HepG2 (cell line): Measurements from ENCODE around the gene MAP3K20. TPM values are rescaled to one million over a fixed set of nuclear protein-coding genes. Genes with fewer than 3 reads are reported as not detected.

Experiments
- ATAC-seq: fragments of 200-7000 bp; cut with Tn5 transposase; 3 replicates; pipeline ENCODE4 v1.9.1; 2020; ENCODE audit warnings: mild to moderate bottlenecking, moderate library complexity
- BruUV-seq: library from RNA; stranded (reverse); fragments of 400-500 nt; replicated peaks from 2 replicates; lab custom pipeline; 2021; lab: Mats Ljungman, UMichigan
- CTCF ChIA-PET: fragments of 300-600 bp; formaldehyde crosslinking; extraction: SDS; loops from one replicate; lab custom pipeline; 2021; ENCODE audit warnings: low total read pairs, inconsistent platforms, low intra/inter-chr PET ratio; lab: Yijun Ruan, JAX
- POLR2A ChIA-PET: fragments of 350-600 bp; sonication (Branson Sonifier 250); formaldehyde crosslinking; loops from one replicate; lab custom pipeline; 2020; ENCODE audit warnings: antibody characterized with exemption, inconsistent platforms; lab: Yijun Ruan, JAX
- DNase-seq: peaks from one replicate; pipeline ENCODE4 v3.0.0-alpha.2; 2015; ENCODE audit warnings: low spot score
- FAIRE-seq: peaks from 3 replicates; lab custom pipeline; 2011; peaks lifted over from hg19 to GRCh38; lab: Jason Lieb, UNC
- H2AFZ ChIP-seq: one replicate; pipeline ENCODE4 v1.6.1; 2011; ENCODE audit warnings: low read length, inconsistent platforms
- H3K27ac ChIP-seq: fragments of 300-600 bp; 3 replicates; pipeline ENCODE4 v1.8.0; 2011; ENCODE audit warnings: mixed run types, mild to moderate bottlenecking, mixed read lengths, low read length, inconsistent platforms; ENCODE audit not compliant: insufficient read depth; ENCODE audit errors: extremely low read length
- H3K27me3 ChIP-seq, 2 experiments: fragments of 200-600 bp in 1 of 2; 2 replicates in 1 of 2; 3 replicates in 1 of 2; pipeline versions ENCODE4 v1.6.0 to v1.8.0; 2011; ENCODE audit warnings: low read length in 2 of 2, mild to moderate bottlenecking in 2 of 2, moderate library complexity in 2 of 2, inconsistent platforms in 1 of 2; ENCODE audit not compliant: insufficient read depth in 2 of 2, control insufficient read depth in 1 of 2
- H3K36me3 ChIP-seq, 2 experiments: fragments of 200-600 bp in 1 of 2; replicated peaks in 1 of 2; 2 replicates in 1 of 2; 3 replicates in 1 of 2; pipeline versions ENCODE4 v1.5.1 to v1.8.0; 2011; ENCODE audit warnings: low read length in 2 of 2, inconsistent platforms in 1 of 2; ENCODE audit not compliant: insufficient read depth in 2 of 2, control insufficient read depth in 1 of 2
- H3K4me1 ChIP-seq: 2 replicates; pipeline ENCODE4 v1.5.1; 2012; ENCODE audit warnings: low read length, inconsistent platforms; ENCODE audit not compliant: insufficient read depth
- H3K4me2 ChIP-seq: 2 replicates; pipeline ENCODE4 v1.6.0; 2011; ENCODE audit warnings: low read depth, low read length, inconsistent platforms
- H3K4me3 ChIP-seq, 3 experiments: fragments of 200-600 bp in 1 of 3; sonication (generic), shearing (Covaris generic) in 1 of 3; replicated peaks in 1 of 3; 2 replicates each; pipeline ENCODE4 v1.5.1; 2011 to 2016; ENCODE audit warnings: low read length in 3 of 3, inconsistent platforms in 2 of 3, low read depth in 2 of 3, mild to moderate bottlenecking in 2 of 3, control low read depth in 1 of 3, mixed read lengths in 1 of 3; ENCODE audit not compliant: insufficient read depth in 1 of 3
- H3K79me2 ChIP-seq: one replicate; pipeline ENCODE4 v1.6.1; 2011; ENCODE audit warnings: low read length, inconsistent platforms; ENCODE audit not compliant: insufficient read depth
- H3K9ac ChIP-seq: 2 replicates; pipeline ENCODE4 v1.6.0; 2011; ENCODE audit warnings: mild to moderate bottlenecking, low read depth, low read length, inconsistent platforms; ENCODE audit not compliant: insufficient read depth
- H3K9me3 ChIP-seq: 2 replicates; pipeline ENCODE4 v1.5.1; 2012; ENCODE audit warnings: mild to moderate bottlenecking, low read length
- H4K20me1 ChIP-seq: 2 replicates; pipeline ENCODE4 v1.6.0; 2011; ENCODE audit warnings: inconsistent platforms, mild to moderate bottlenecking, low read length, moderate library complexity; ENCODE audit not compliant: insufficient read depth
- CREM ChIP-seq, 2 experiments: sonication (generic) in 1 of 2; formaldehyde crosslinking in 1 of 2; IDR thresholded peaks; 2 replicates each; pipeline versions ENCODE4 v1.4.0 to v1.6.1; 2016 to 2020; ENCODE audit warnings: antibody characterized with exemption in 1 of 2, mild to moderate bottlenecking in 1 of 2, missing genetic modification reagents in 1 of 2
- HNRNPUL1 ChIP-seq: fragments of 200-400 bp; formaldehyde crosslinking; IDR thresholded peaks from 2 replicates; pipeline ENCODE4 v1.6.1; 2017; ENCODE audit warnings: low read depth, mild to moderate bottlenecking, low read length, moderate library complexity
- IRX3 ChIP-seq: sonication (generic); formaldehyde crosslinking; IDR thresholded peaks from 2 replicates; pipeline ENCODE4 v1.8.1; 2023; ENCODE audit warnings: mild to moderate bottlenecking, low read depth, missing genetic modification reagents, borderline replicate concordance
- MAFG ChIP-seq: sonication (generic); formaldehyde crosslinking; IDR thresholded peaks from 2 replicates; pipeline ENCODE4 v1.5.1; 2020; ENCODE audit warnings: mild to moderate bottlenecking, missing genetic modification reagents
- POLR2G ChIP-seq: fragments of 200-400 bp; formaldehyde crosslinking; IDR thresholded peaks from 2 replicates; pipeline ENCODE4 v1.6.1; 2018; ENCODE audit warnings: mild to moderate bottlenecking, low read depth, low read length, moderate library complexity
- RBFOX2 ChIP-seq: fragments of 200-400 bp; formaldehyde crosslinking; IDR thresholded peaks from 2 replicates; pipeline ENCODE4 v1.6.1; 2017; ENCODE audit warnings: low read depth, mild to moderate bottlenecking, low read length
- RELA ChIP-seq: sonication (generic); formaldehyde crosslinking; IDR thresholded peaks from 2 replicates; pipeline ENCODE4 v1.4.0; 2020; ENCODE audit warnings: missing genetic modification reagents
- SP4 ChIP-seq: sonication (generic); formaldehyde crosslinking; IDR thresholded peaks from 2 replicates; pipeline ENCODE4 v1.8.1; 2023; ENCODE audit warnings: mild to moderate bottlenecking, missing genetic modification reagents
- SSRP1 ChIP-seq: IDR thresholded peaks from 2 replicates; pipeline ENCODE4 v1.6.1; 2016; ENCODE audit warnings: control low read depth
- TCF12 ChIP-seq, 2 experiments: fragments of 450-650 bp in 1 of 2; sonication (generic) in 1 of 2; formaldehyde crosslinking in 1 of 2; IDR thresholded peaks; 2 replicates each; pipeline versions ENCODE4 v1.6.1 to v1.8.0; 2017 to 2022; ENCODE audit warnings: antibody characterized with exemption in 1 of 2, mild to moderate bottlenecking in 1 of 2, missing genetic modification reagents in 1 of 2, moderate library complexity in 1 of 2
- ZNF83 ChIP-seq: sonication (generic); formaldehyde crosslinking; IDR thresholded peaks from 2 replicates; pipeline ENCODE4 v1.4.0; 2020; ENCODE audit warnings: missing genetic modification reagents, mild to moderate bottlenecking, borderline replicate concordance
- ZNF839 ChIP-seq: sonication (generic); formaldehyde crosslinking; IDR thresholded peaks from 2 replicates; pipeline ENCODE4 v1.4.0; 2020; ENCODE audit warnings: missing genetic modification reagents, mild to moderate bottlenecking, borderline replicate concordance
- ZNF879 ChIP-seq: sonication (generic); formaldehyde crosslinking; IDR thresholded peaks from 2 replicates; pipeline ENCODE4 v1.8.1; 2023; ENCODE audit warnings: missing genetic modification reagents
- ZSCAN31 ChIP-seq: sonication (generic); formaldehyde crosslinking; IDR thresholded peaks from 2 replicates; pipeline ENCODE4 v1.5.0; 2020; ENCODE audit warnings: low read depth, mild to moderate bottlenecking, missing genetic modification reagents
- WGBS: methylation state at CpG from one replicate; pipeline ENCODE4 v1.1.6; 2017; ENCODE audit warnings: low lambda C conversion rate; 5-methylcytosine and 5-hydroxymethylcytosine counted together
- in situ Hi-C: cut with HindIII; loops from 2 replicates; pipeline ENCODE4 v1.10.0; 2017; ENCODE audit warnings: low pct_unique_long_range_greater_than_20kb; ENCODE audit not compliant: extremely low pct_ligation_motif_present
- intact Hi-C: fragments of 100-400 bp; cut with micrococcal nuclease; formaldehyde crosslinking; loops from one replicate; pipeline ENCODE4 v1.10.0; 2022; ENCODE audit not compliant: unreplicated experiment
- polyA plus RNA-seq, 8 experiments: library from polyadenylated mRNA; depleted of rRNA in 3 of 8; stranded (reverse) in 7 of 8; unstranded in 1 of 8; fragments of >200 nt; fragmentation: Illumina TruSeq in 4 of 8; extraction: Trizol in 4 of 8; gene quantifications; 2 replicates each; pipeline versions ENCODE4 v1.2.1 to v1.2.3, GENCODE V29; 2011 to 2016; ENCODE audit warnings: low read depth in 4 of 8, missing spikeins in 1 of 8, mixed read lengths in 1 of 8; ENCODE audit not compliant: insufficient read depth in 1 of 8
- total RNA-seq, 5 experiments: library from RNA; depleted of rRNA; stranded (reverse); fragments of >200 nt; fragmentation: Illumina TruSeq; extraction: Trizol; gene quantifications; 2 replicates each; pipeline ENCODE4 v1.2.3, GENCODE V29; 2016; ENCODE audit warnings: low read depth in 1 of 5
- TF ChIP-seq, protein P1 (sequence below): sonication (generic); formaldehyde crosslinking; conservative IDR thresholded peaks from 2 replicates; pipeline ENCODE4 v1.4.0; 2020; ENCODE audit warnings: missing genetic modification reagents
- TF ChIP-seq, protein P2 (sequence below): sonication (generic); formaldehyde crosslinking; IDR thresholded peaks from 2 replicates; pipeline ENCODE4 v1.9.0; 2022; ENCODE audit warnings: missing genetic modification reagents, mild to moderate bottlenecking, borderline replicate concordance
- TF ChIP-seq, protein P3 (sequence below): sonication (generic); formaldehyde crosslinking; conservative IDR thresholded peaks from 2 replicates; pipeline ENCODE4 v1.4.0; 2020; ENCODE audit warnings: missing genetic modification reagents
- TF ChIP-seq, protein P4 (sequence below): sonication (generic); formaldehyde crosslinking; IDR thresholded peaks from 2 replicates; pipeline ENCODE4 v1.8.0; 2022; ENCODE audit warnings: mild to moderate bottlenecking, missing genetic modification reagents, moderate library complexity
- TF ChIP-seq, protein P5 (sequence below): IDR thresholded peaks from 2 replicates; pipeline ENCODE4 v1.6.1; 2016; ENCODE audit warnings: mild to moderate bottlenecking, missing biosample characterization, missing genetic modification reagents

MAP3K20 gene
- total and polyA plus RNA-seq, 2 of the 13 experiments (the other 11 are each of a cell fraction or from before 2014, with no cell fraction given) = 5.2 to 13.5 TPM

DNA sequence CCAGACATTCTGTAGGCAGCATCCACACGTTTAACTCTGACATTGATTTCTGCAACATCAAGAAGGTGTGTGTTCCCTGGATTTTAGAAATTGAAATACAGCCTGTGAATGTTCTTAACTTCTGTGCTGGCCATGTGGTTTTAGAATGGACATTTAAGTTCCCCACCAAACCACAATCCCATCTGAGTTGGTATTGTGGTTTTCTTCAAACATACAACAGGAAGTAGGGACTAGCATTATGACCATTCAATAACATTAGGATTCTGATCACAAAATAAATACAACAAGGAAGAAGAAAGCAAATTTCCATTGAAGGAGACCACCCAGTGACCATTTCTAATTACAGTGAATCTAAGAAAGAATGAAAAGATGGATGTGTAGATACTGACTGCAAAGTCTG is 51.2 kb downstream of the MAP3K20 start:
- WGBS = 82% methylated on average over 1 of the region's 1 CpG
- FAIRE-seq (no peak), ATAC-seq (no peak), DNase-seq (no peak)
- POLR2A ChIA-PET = no interaction called here
- Histone ChIP-seq H3K9me3 (no peaks in the 10 kb centered on the region), H3K79me2 (no peaks in the 10 kb centered on the region), H3K4me3 (no peak overlapping the region), H3K36me3 (no peaks in the 10 kb centered on the region), H3K9ac (no peak overlapping the region), H3K27ac (no peak overlapping the region), H2AFZ (no peak overlapping the region), H4K20me1 (no peaks in the 10 kb centered on the region), H3K4me2 (no peak overlapping the region), H3K4me1 (no peaks in the 10 kb centered on the region), H3K27me3 (no peaks in the 10 kb centered on the region)
- in situ Hi-C loops = no loop called here
- no TSS peak for BruUV-seq
- CTCF ChIA-PET = no interaction called here
- intact Hi-C loops = no loop called here
- TF ChIP-seq, protein P1, sequence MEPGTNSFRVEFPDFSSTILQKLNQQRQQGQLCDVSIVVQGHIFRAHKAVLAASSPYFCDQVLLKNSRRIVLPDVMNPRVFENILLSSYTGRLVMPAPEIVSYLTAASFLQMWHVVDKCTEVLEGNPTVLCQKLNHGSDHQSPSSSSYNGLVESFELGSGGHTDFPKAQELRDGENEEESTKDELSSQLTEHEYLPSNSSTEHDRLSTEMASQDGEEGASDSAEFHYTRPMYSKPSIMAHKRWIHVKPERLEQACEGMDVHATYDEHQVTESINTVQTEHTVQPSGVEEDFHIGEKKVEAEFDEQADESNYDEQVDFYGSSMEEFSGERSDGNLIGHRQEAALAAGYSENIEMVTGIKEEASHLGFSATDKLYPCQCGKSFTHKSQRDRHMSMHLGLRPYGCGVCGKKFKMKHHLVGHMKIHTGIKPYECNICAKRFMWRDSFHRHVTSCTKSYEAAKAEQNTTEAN (CRISPR knock-in tag) = no peak
- TF ChIP-seq ZNF839 (CRISPR knock-in tag) = no peak
- no peak for TF ChIP-seq HNRNPUL1
- TF ChIP-seq SSRP1 (CRISPR knock-in tag) = no peak
- no peak for TF ChIP-seq TCF12 (IDR thresholded peaks at IDR 0.05)
- no peak for TF ChIP-seq TCF12 (CRISPR knock-in tag; IDR thresholded peaks at IDR 0.05)
- no peak for TF ChIP-seq SP4 (CRISPR knock-in tag)
- TF ChIP-seq IRX3 (CRISPR knock-in tag) = no peak
- no peak for TF ChIP-seq ZNF83 (CRISPR knock-in tag)
- no peak for TF ChIP-seq ZSCAN31 (CRISPR knock-in tag)
- TF ChIP-seq, protein P2, sequence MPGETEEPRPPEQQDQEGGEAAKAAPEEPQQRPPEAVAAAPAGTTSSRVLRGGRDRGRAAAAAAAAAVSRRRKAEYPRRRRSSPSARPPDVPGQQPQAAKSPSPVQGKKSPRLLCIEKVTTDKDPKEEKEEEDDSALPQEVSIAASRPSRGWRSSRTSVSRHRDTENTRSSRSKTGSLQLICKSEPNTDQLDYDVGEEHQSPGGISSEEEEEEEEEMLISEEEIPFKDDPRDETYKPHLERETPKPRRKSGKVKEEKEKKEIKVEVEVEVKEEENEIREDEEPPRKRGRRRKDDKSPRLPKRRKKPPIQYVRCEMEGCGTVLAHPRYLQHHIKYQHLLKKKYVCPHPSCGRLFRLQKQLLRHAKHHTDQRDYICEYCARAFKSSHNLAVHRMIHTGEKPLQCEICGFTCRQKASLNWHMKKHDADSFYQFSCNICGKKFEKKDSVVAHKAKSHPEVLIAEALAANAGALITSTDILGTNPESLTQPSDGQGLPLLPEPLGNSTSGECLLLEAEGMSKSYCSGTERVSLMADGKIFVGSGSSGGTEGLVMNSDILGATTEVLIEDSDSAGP (CRISPR knock-in tag) = no peak
- TF ChIP-seq POLR2G = no peak
- TF ChIP-seq, protein P3, sequence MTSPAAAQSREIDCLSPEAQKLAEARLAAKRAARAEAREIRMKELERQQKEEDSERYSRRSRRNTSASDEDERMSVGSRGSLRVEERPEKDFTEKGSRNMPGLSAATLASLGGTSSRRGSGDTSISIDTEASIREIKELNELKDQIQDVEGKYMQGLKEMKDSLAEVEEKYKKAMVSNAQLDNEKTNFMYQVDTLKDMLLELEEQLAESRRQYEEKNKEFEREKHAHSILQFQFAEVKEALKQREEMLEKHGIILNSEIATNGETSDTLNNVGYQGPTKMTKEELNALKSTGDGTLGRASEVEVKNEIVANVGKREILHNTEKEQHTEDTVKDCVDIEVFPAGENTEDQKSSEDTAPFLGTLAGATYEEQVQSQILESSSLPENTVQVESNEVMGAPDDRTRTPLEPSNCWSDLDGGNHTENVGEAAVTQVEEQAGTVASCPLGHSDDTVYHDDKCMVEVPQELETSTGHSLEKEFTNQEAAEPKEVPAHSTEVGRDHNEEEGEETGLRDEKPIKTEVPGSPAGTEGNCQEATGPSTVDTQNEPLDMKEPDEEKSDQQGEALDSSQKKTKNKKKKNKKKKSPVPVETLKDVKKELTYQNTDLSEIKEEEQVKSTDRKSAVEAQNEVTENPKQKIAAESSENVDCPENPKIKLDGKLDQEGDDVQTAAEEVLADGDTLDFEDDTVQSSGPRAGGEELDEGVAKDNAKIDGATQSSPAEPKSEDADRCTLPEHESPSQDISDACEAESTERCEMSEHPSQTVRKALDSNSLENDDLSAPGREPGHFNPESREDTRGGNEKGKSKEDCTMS (CRISPR knock-in tag) = no peak
- TF ChIP-seq, protein P4, sequence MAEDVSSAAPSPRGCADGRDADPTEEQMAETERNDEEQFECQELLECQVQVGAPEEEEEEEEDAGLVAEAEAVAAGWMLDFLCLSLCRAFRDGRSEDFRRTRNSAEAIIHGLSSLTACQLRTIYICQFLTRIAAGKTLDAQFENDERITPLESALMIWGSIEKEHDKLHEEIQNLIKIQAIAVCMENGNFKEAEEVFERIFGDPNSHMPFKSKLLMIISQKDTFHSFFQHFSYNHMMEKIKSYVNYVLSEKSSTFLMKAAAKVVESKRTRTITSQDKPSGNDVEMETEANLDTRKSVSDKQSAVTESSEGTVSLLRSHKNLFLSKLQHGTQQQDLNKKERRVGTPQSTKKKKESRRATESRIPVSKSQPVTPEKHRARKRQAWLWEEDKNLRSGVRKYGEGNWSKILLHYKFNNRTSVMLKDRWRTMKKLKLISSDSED (CRISPR knock-in tag) = no peak
- no peak for TF ChIP-seq MAFG (CRISPR knock-in tag)
- TF ChIP-seq, protein P5, sequence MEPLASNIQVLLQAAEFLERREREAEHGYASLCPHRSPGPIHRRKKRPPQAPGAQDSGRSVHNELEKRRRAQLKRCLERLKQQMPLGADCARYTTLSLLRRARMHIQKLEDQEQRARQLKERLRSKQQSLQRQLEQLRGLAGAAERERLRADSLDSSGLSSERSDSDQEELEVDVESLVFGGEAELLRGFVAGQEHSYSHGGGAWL (CRISPR knock-in tag) = no peak
- no peak for TF ChIP-seq RELA (CRISPR knock-in tag)
- TF ChIP-seq RBFOX2 = no peak
- no peak for TF ChIP-seq CREM (IDR thresholded peaks at IDR 0.05)
- TF ChIP-seq CREM (CRISPR knock-in tag; IDR thresholded peaks at IDR 0.05) = no peak
- TF ChIP-seq ZNF879 (CRISPR knock-in tag) = no peak
